Bronchial epithelial cell (primary cell): Measurements from ENCODE around the gene SHE. TPM values are rescaled to one million over a fixed set of nuclear protein-coding genes. Genes with fewer than 3 reads are reported as not detected.
A peak's percentile ranks its signal among the peaks of the same experiment; 100 is the strongest.

Experiments
- DNase-seq: peaks from one replicate; pipeline ENCODE4 v3.0.0-alpha.2; 2010; ENCODE audit warnings: low read depth
- FAIRE-seq: peaks from 2 replicates; lab custom pipeline; 2011; peaks lifted over from hg19 to GRCh38; lab: Jason Lieb, UNC
- H3K27me3 ChIP-seq: 2 replicates; pipeline ENCODE4 v1.5.1; 2011; ENCODE audit warnings: low read length; ENCODE audit not compliant: control insufficient read depth, insufficient read depth
- H3K36me3 ChIP-seq: 2 replicates; pipeline ENCODE4 v1.5.1; 2011; ENCODE audit warnings: low read length; ENCODE audit not compliant: control insufficient read depth, insufficient read depth
- H3K4me3 ChIP-seq: 2 replicates; pipeline ENCODE4 v1.5.1; 2011; ENCODE audit warnings: mild to moderate bottlenecking, low read depth, low read length, control low read depth
- CTCF ChIP-seq: IDR thresholded peaks from 2 replicates; pipeline ENCODE4 v1.5.1; 2011; ENCODE audit warnings: mild to moderate bottlenecking, moderate library complexity, low read length, control low read depth, inconsistent platforms; ENCODE audit not compliant: insufficient read depth, severe bottlenecking
- total RNA-seq: library from RNA; depleted of rRNA; stranded (reverse); fragments of >200 nt; gene quantifications from 2 replicates; pipeline ENCODE4 v1.2.1, GENCODE V29; 2014

The SHE gene
- total RNA-seq, 1 donor from 2014 or later, result not detected

- Histone ChIP-seq H3K4me3 (no peak overlapping the region), H3K36me3 (peaks cover 25% of the 10 kb centered on the region), H3K27me3 (no peaks in the 10 kb centered on the region)
- FAIRE-seq, result no peak
- no peak for TF ChIP-seq CTCF
- DNase-seq, result no peak
Observed at GRCh38 chr1:154435599-154436200, 66.5 kb downstream of the SHE start.

- TF ChIP-seq CTCF, result no peak
- Histone ChIP-seq H3K36me3 (peaks cover 26% of the 10 kb centered on the region), H3K4me3 (no peak overlapping the region), H3K27me3 (no peaks in the 10 kb centered on the region)
- DNase-seq (no peak), FAIRE-seq (no peak)
Observed at GRCh38 chr1:154434346-154435085, 67.7 kb downstream of the SHE start.

- FAIRE-seq, result peak; percentile 99
- TF ChIP-seq CTCF, result no peak
Observed at GRCh38 chr1:154433161-154433764, 68.9 kb downstream of the SHE start.

GRCh38 chr1:154431586-154432373 is 70.4 kb downstream of the SHE start:
- DNase-seq, result peak; percentile 99
- Histone ChIP-seq H3K36me3 (peaks cover 27% of the 10 kb centered on the region), H3K4me3 (no peak overlapping the region), H3K27me3 (no peaks in the 10 kb centered on the region)
- TF ChIP-seq CTCF, result no peak
- peak; percentile 99 for FAIRE-seq

More at GRCh38 chr1:154433161-154433764, 68.9 kb downstream of the SHE start:
- Histone ChIP-seq H3K4me3 (no peak overlapping the region), H3K36me3 (peaks cover 29% of the 10 kb centered on the region), H3K27me3 (no peaks in the 10 kb centered on the region)
- peak; percentile 95 for DNase-seq

GRCh38 chr1:154430903-154431302 is 71.3 kb downstream of the SHE start:
- no peaks in the 10 kb centered on the region for H3K27me3 ChIP-seq
- H3K4me3 ChIP-seq, result no peak overlapping the region
- no peak for TF ChIP-seq CTCF
- DNase-seq (no peak), FAIRE-seq (no peak)
- peaks cover 25% of the 10 kb centered on the region for H3K36me3 ChIP-seq
